Neural cell (in vitro differentiated cells): ENCODE results near the gene RAB22A. TPM values are rescaled to one million over a fixed set of nuclear protein-coding genes. Genes with fewer than 3 reads are reported as not detected.

ENCODE experiments used
- H2AFZ ChIP-seq: fragments of 200-600, 300-800 bp; sonication (generic), shearing (Covaris generic); 2 replicates; pipeline ENCODE4 v1.6.0; 2014; ENCODE audit warnings: low read depth, mild to moderate bottlenecking, antibody characterized with exemption, low read length, moderate library complexity
- H3F3A ChIP-seq: fragments of 200-600 bp; shearing (Covaris generic); 2 replicates; pipeline ENCODE4 v1.6.1; 2016; ENCODE audit warnings: mild to moderate bottlenecking, moderate library complexity, mixed read lengths, antibody characterized with exemption, low read length; ENCODE audit not compliant: insufficient read depth, poor library complexity, severe bottlenecking
- H3K27ac ChIP-seq: fragments of 200-600, 300-800 bp; sonication (generic), shearing (Covaris generic); 2 replicates; pipeline ENCODE4 v1.5.1; 2014; ENCODE audit warnings: mild to moderate bottlenecking, low read length, moderate library complexity
- H3K27me3 ChIP-seq: fragments of 300-800, 200-600 bp; sonication (generic), shearing (Covaris generic); 2 replicates; pipeline ENCODE4 v1.6.0; 2014; ENCODE audit warnings: mild to moderate bottlenecking, low read depth, low read length, moderate library complexity; ENCODE audit not compliant: insufficient read depth
- H3K36me3 ChIP-seq: fragments of 300-800, 200-600 bp; sonication (generic), shearing (Covaris generic); 2 replicates; pipeline ENCODE4 v1.5.1; 2014; ENCODE audit warnings: mild to moderate bottlenecking, antibody characterized with exemption, low read length, moderate library complexity; ENCODE audit not compliant: insufficient read depth
- H3K4me2 ChIP-seq: fragments of 300-800, 200-600 bp; sonication (generic), shearing (Covaris generic); 2 replicates; pipeline ENCODE4 v1.6.0; 2014; ENCODE audit warnings: mild to moderate bottlenecking, low read length
- H3K4me3 ChIP-seq: fragments of 300-800, 200-600 bp; sonication (generic), shearing (Covaris generic); 2 replicates; pipeline ENCODE4 v1.5.1; 2014; ENCODE audit warnings: mild to moderate bottlenecking, low read length, moderate library complexity
- H3K79me2 ChIP-seq: fragments of 200-600 bp; shearing (Covaris generic); replicated peaks from 2 replicates; pipeline ENCODE4 v1.6.0; 2014; ENCODE audit warnings: mild to moderate bottlenecking, low read length, moderate library complexity; ENCODE audit not compliant: insufficient read depth
- H3K9ac ChIP-seq: fragments of 300-800, 200-600 bp; sonication (generic), shearing (Covaris generic); 2 replicates; pipeline ENCODE4 v1.6.1; 2016; ENCODE audit warnings: mild to moderate bottlenecking, low read length, mixed read lengths
- H3K9me2 ChIP-seq: fragments of 200-600 bp; shearing (Covaris generic); 2 replicates; pipeline ENCODE4 v1.6.1; 2016; ENCODE audit warnings: mild to moderate bottlenecking, low read length, mixed read lengths; ENCODE audit not compliant: insufficient read depth
- H3K9me3 ChIP-seq: fragments of 200-600, 300-800 bp; sonication (generic), shearing (Covaris generic); 2 replicates; pipeline ENCODE4 v1.6.1; 2016; ENCODE audit warnings: mild to moderate bottlenecking, mixed run types, low read length, moderate library complexity, mixed read lengths
- H4K20me1 ChIP-seq: fragments of 200-600 bp; shearing (Covaris generic); 2 replicates; pipeline ENCODE4 v1.6.1; 2016; ENCODE audit warnings: mild to moderate bottlenecking, mixed run types; ENCODE audit not compliant: insufficient read depth
- EP300 ChIP-seq: fragments of 450-650 bp; conservative IDR thresholded peaks from 2 replicates; pipeline ENCODE4 v1.6.1; 2014; ENCODE audit warnings: antibody characterized with exemption, mild to moderate bottlenecking, moderate library complexity; ENCODE audit not compliant: poor library complexity, severe bottlenecking
- EZH2 ChIP-seq: fragments of 200-600, 300-800 bp; shearing (Covaris generic), sonication (generic); IDR thresholded peaks from 2 replicates; pipeline ENCODE4 v1.6.1; 2014; ENCODE audit warnings: antibody characterized with exemption, low read length, borderline replicate concordance, mild to moderate bottlenecking; ENCODE audit not compliant: insufficient read depth, poor library complexity, severe bottlenecking
- MXI1 ChIP-seq: fragments of 450-650 bp; conservative IDR thresholded peaks from 2 replicates; pipeline ENCODE4 v1.6.1; 2014; ENCODE audit warnings: antibody characterized with exemption, mild to moderate bottlenecking; ENCODE audit not compliant: poor library complexity, severe bottlenecking
- POLR2AphosphoS5 ChIP-seq: IDR thresholded peaks from 2 replicates; pipeline ENCODE4 v1.6.1; 2012
- RAD21 ChIP-seq: fragments of 450-650 bp; conservative IDR thresholded peaks from 2 replicates; pipeline ENCODE4 v1.6.1; 2014; ENCODE audit warnings: antibody characterized with exemption, mild to moderate bottlenecking, moderate library complexity
- SMC3 ChIP-seq: fragments of 450-650 bp; conservative IDR thresholded peaks from 2 replicates; pipeline ENCODE4 v1.6.1; 2014; ENCODE audit warnings: antibody characterized with exemption, mild to moderate bottlenecking, moderate library complexity; ENCODE audit not compliant: poor library complexity
- TAF1 ChIP-seq: IDR thresholded peaks from 2 replicates; pipeline ENCODE4 v1.6.1; 2012; ENCODE audit warnings: low read depth
- polyA plus RNA-seq: library from polyadenylated mRNA; depleted of rRNA; stranded (reverse); fragments of >200 nt; gene quantifications from 2 replicates; pipeline ENCODE4 v1.2.3, GENCODE V29; 2014
- TF ChIP-seq, protein P1 (sequence below): IDR thresholded peaks from 2 replicates; pipeline ENCODE4 v1.6.1; 2012; ENCODE audit warnings: borderline replicate concordance
- TF ChIP-seq, protein P2 (sequence below): fragments of 450-650 bp; IDR thresholded peaks from 2 replicates; pipeline ENCODE4 v1.5.1; 2014; ENCODE audit warnings: antibody characterized with exemption, mild to moderate bottlenecking, moderate library complexity; ENCODE audit not compliant: poor library complexity, severe bottlenecking

RAB22A gene
- polyA plus RNA-seq, 1 donor from 2014 or later: 15.7 TPM

DNA sequence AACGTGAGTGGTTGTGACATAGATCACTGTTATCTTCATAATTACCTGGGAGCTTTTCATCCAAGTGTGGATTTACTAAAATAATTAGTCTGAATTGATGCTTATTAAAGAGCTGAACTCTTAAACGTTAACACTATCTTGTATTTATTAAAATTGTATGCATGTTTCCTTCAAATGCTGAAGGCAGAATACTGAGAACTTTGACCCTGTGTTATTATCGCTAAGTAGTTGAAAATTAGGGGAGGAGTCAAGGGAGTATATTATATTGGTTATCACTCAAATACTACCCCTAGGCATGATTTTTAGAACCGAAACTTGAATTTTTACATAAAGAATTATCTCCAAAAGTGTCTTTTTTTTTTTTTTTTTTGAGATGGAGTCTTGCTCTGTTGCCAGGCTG, 85.3 kb downstream of the RAB22A start:
- TF ChIP-seq TAF1: no peak
- TF ChIP-seq, protein P1, sequence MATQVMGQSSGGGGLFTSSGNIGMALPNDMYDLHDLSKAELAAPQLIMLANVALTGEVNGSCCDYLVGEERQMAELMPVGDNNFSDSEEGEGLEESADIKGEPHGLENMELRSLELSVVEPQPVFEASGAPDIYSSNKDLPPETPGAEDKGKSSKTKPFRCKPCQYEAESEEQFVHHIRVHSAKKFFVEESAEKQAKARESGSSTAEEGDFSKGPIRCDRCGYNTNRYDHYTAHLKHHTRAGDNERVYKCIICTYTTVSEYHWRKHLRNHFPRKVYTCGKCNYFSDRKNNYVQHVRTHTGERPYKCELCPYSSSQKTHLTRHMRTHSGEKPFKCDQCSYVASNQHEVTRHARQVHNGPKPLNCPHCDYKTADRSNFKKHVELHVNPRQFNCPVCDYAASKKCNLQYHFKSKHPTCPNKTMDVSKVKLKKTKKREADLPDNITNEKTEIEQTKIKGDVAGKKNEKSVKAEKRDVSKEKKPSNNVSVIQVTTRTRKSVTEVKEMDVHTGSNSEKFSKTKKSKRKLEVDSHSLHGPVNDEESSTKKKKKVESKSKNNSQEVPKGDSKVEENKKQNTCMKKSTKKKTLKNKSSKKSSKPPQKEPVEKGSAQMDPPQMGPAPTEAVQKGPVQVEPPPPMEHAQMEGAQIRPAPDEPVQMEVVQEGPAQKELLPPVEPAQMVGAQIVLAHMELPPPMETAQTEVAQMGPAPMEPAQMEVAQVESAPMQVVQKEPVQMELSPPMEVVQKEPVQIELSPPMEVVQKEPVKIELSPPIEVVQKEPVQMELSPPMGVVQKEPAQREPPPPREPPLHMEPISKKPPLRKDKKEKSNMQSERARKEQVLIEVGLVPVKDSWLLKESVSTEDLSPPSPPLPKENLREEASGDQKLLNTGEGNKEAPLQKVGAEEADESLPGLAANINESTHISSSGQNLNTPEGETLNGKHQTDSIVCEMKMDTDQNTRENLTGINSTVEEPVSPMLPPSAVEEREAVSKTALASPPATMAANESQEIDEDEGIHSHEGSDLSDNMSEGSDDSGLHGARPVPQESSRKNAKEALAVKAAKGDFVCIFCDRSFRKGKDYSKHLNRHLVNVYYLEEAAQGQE: no peak
- TF ChIP-seq EP300: no peak
- no peak for TF ChIP-seq EZH2
- TF ChIP-seq, protein P2, sequence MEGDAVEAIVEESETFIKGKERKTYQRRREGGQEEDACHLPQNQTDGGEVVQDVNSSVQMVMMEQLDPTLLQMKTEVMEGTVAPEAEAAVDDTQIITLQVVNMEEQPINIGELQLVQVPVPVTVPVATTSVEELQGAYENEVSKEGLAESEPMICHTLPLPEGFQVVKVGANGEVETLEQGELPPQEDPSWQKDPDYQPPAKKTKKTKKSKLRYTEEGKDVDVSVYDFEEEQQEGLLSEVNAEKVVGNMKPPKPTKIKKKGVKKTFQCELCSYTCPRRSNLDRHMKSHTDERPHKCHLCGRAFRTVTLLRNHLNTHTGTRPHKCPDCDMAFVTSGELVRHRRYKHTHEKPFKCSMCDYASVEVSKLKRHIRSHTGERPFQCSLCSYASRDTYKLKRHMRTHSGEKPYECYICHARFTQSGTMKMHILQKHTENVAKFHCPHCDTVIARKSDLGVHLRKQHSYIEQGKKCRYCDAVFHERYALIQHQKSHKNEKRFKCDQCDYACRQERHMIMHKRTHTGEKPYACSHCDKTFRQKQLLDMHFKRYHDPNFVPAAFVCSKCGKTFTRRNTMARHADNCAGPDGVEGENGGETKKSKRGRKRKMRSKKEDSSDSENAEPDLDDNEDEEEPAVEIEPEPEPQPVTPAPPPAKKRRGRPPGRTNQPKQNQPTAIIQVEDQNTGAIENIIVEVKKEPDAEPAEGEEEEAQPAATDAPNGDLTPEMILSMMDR: no peak
- TF ChIP-seq SMC3: no peak
- TF ChIP-seq RAD21: no peak
- no peak for TF ChIP-seq MXI1
- TF ChIP-seq POLR2AphosphoS5: no peak
- H3K4me3 ChIP-seq: no peak overlapping the region
- H3K36me3 ChIP-seq: no peaks in the 10 kb centered on the region
- H3K9me3 ChIP-seq: no peaks in the 10 kb centered on the region
- H2AFZ ChIP-seq: no peak overlapping the region
- H3K79me2 ChIP-seq: peaks cover 90% of the 10 kb centered on the region
- no peaks in the 10 kb centered on the region for H3K27me3 ChIP-seq
- no peaks in the 10 kb centered on the region for H3F3A ChIP-seq
- H4K20me1 ChIP-seq: no peaks in the 10 kb centered on the region
- H3K27ac ChIP-seq: no peak overlapping the region
- H3K4me2 ChIP-seq: no peak overlapping the region
- no peaks in the 10 kb centered on the region for H3K9me2 ChIP-seq
- H3K9ac ChIP-seq: no peak overlapping the region

GRCh38 chr20:58395604-58396003, 86.1 kb downstream of the RAB22A start:
- H3K4me3 ChIP-seq: no peak overlapping the region
- no peaks in the 10 kb centered on the region for H3K9me3 ChIP-seq
- H3K9me2 ChIP-seq: no peaks in the 10 kb centered on the region
- no peaks in the 10 kb centered on the region for H4K20me1 ChIP-seq
- no peak overlapping the region for H3K9ac ChIP-seq
- TF ChIP-seq, protein P2: no peak
- TF ChIP-seq EZH2 (no peak), EP300 (no peak)
- no peaks in the 10 kb centered on the region for H3K36me3 ChIP-seq
- no peak overlapping the region for H3K4me2 ChIP-seq
- H3K27ac ChIP-seq: no peak overlapping the region
- H2AFZ ChIP-seq: no peak overlapping the region
- H3K79me2 ChIP-seq: peaks cover 85% of the 10 kb centered on the region
- no peaks in the 10 kb centered on the region for H3F3A ChIP-seq
- H3K27me3 ChIP-seq: no peaks in the 10 kb centered on the region
